ENCODE data around the gene ZCRB1.
A peak's percentile ranks its signal among the peaks of the same experiment; 100 is the strongest.

ZCRB1 gene

DNA sequence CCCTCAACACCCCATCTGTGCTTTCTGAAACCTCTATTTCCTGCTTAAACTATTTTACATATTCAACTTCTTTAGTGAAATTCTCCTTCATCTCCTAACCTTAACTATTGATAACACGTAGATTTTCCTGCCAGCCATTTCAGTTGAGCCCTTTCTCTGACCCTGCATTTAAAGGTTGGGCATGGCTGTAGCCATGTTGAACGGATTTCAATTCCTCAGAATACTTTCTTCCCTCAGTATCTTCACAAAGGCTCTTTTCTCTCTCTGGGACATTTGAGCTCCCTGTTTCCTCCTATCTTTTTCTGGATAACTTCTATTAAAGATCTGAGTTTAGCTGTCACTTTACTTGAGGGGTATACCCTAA lies 1.3 kb upstream of the ZCRB1 start:
- peaks cover 3% of the 10 kb centered on the region for H3K36me3 ChIP-seq (ENCODE audit: control insufficient read depth, insufficient read depth, low read length)
- H3K4me3 ChIP-seq (ENCODE audit: insufficient read depth, low read depth, low read length), result peak overlapping the region; percentile 91
- no peaks in the 10 kb centered on the region for H3K9me3 ChIP-seq (ENCODE audit: control insufficient read depth, low read length)
- H3K27me3 ChIP-seq (ENCODE audit: control insufficient read depth, insufficient read depth, low read length, poor library complexity, severe bottlenecking), result no peaks in the 10 kb centered on the region
- H3K4me1 ChIP-seq (ENCODE audit: control insufficient read depth, insufficient read depth, low read length), result peaks cover 11% of the 10 kb centered on the region
- H3K27ac ChIP-seq (ENCODE audit: insufficient read depth, low read depth, low read length, poor library complexity, severe bottlenecking), result no peak overlapping the region
- 84 to 87% methylated on average over 2 of the region's 2 CpGs for WGBS, 2 experiments

DNA sequence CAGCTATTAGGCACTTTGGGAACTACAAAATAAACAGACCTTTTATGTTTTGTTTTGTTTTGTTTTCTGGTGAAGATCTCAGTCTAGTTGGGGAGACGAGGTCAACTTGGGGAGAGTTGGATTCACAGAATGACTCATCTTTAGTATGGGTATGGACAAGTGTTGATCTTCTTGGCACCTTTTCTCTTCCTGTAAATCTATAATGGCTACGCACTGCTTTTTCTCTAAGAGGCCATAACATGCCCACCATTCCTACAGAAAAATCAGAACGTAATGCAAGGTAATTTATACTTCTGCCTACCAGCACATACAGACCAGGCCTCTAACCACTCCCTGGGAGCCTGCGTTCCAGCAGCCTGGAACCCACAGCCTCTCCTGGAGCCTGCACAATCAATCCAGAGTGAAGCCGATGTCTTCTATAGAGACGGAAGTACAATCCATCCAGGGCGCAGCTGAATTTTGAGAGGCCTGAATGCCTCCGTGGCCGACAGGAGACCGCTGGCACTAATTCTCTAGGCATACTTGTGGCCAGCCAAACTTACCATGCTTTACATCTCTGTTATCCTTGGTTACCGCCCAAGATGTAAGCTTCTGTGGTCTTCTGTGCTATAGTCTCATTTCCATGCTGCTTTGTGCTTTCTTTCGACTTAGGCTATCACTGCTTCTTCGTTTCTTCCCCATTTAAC lies 790 bp upstream of the ZCRB1 start:
- 30 to 33% methylated on average over 13 of the region's 13 CpGs for WGBS, 2 experiments
- Histone ChIP-seq H3K4me1 (ENCODE audit: control insufficient read depth, insufficient read depth, low read length) (peaks cover 11% of the 10 kb centered on the region), H3K27ac (ENCODE audit: insufficient read depth, low read depth, low read length, poor library complexity, severe bottlenecking) (peak overlapping the region; percentile 45), H3K27me3 (ENCODE audit: control insufficient read depth, insufficient read depth, low read length, poor library complexity, severe bottlenecking) (no peaks in the 10 kb centered on the region), H3K4me3 (ENCODE audit: insufficient read depth, low read depth, low read length) (peak overlapping the region; percentile 91), H3K36me3 (ENCODE audit: control insufficient read depth, insufficient read depth, low read length) (peaks cover 3% of the 10 kb centered on the region), H3K9me3 (ENCODE audit: control insufficient read depth, low read length) (no peaks in the 10 kb centered on the region)

DNA sequence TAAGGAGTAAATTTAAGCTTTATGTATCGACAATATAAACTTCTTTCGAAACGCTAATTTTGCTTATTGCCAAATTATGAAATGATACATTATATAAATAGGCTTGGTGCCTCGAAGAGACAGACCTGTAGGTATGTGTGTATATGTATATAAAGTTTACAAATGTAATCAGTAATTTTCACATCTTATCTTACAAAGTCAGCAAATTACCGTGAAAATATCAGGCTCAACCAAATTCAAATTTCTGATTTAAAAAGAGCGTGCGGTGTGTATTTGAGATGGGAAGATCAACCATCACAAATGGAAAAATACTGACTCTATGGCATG lies 605 bp downstream of the ZCRB1 start:
- Histone ChIP-seq H3K27ac (ENCODE audit: insufficient read depth, low read depth, low read length, poor library complexity, severe bottlenecking) (peak overlapping the region; percentile 45), H3K4me1 (ENCODE audit: control insufficient read depth, insufficient read depth, low read length) (peaks cover 11% of the 10 kb centered on the region), H3K9me3 (ENCODE audit: control insufficient read depth, low read length) (no peaks in the 10 kb centered on the region), H3K36me3 (ENCODE audit: control insufficient read depth, insufficient read depth, low read length) (peaks cover 9% of the 10 kb centered on the region), H3K4me3 (ENCODE audit: insufficient read depth, low read depth, low read length) (peak overlapping the region; percentile 91), H3K27me3 (ENCODE audit: control insufficient read depth, insufficient read depth, low read length, poor library complexity, severe bottlenecking) (no peaks in the 10 kb centered on the region)
- 13 to 21% methylated on average over 2 to 3 of the region's 7 CpGs for WGBS, 2 experiments

DNA sequence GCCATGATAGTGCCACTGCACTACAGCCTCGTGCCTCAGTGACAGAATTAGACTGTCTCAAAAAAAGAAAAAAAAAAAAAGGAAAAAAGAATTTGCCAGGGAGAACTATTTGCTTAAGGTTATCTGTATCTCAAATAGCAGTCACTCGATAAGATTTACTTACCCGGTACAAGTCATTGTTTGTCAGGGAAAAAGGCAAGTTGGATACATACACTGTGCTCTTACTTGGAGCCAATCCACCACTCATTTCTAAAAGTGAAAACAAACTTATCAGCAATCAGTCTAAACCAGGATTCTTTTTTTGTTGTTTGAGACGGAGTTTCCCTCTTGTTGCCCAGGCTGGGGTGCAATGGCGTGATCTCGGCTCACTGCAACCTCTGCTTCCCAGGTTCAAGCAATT lies 2.0 kb downstream of the ZCRB1 start:
- H3K36me3 ChIP-seq (ENCODE audit: control insufficient read depth, insufficient read depth, low read length), result peaks cover 9% of the 10 kb centered on the region
- H3K9me3 ChIP-seq (ENCODE audit: control insufficient read depth, low read length), result no peaks in the 10 kb centered on the region
- WGBS, 2 experiments, result 88 to 89% methylated on average over 6 of the region's 6 CpGs
- H3K27ac ChIP-seq (ENCODE audit: insufficient read depth, low read depth, low read length, poor library complexity, severe bottlenecking), result no peak overlapping the region
- H3K27me3 ChIP-seq (ENCODE audit: control insufficient read depth, insufficient read depth, low read length, poor library complexity, severe bottlenecking), result no peaks in the 10 kb centered on the region
- no peak overlapping the region for H3K4me3 ChIP-seq (ENCODE audit: insufficient read depth, low read depth, low read length)
- H3K4me1 ChIP-seq (ENCODE audit: control insufficient read depth, insufficient read depth, low read length), result peaks cover 11% of the 10 kb centered on the region

DNA sequence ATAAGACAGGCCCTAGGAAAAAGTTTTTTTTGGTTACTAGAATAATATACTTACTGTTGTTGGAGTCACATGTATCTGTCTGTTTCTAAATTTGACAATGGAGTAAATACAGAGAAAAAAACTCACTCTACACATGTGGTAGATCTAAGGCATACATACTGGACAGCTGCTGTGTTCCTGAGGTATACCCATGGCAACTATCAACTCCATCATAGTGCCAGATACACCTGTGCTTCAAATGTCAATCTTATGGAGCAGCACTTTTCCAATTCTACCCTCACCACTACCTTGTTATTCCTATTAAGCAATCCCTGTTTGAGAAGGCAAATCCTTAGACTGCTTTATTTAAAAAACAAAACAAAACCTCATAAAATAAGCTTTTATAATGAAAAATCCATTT lies 3.3 kb downstream of the ZCRB1 start:
- Histone ChIP-seq H3K4me3 (ENCODE audit: insufficient read depth, low read depth, low read length) (no peak overlapping the region), H3K9me3 (ENCODE audit: control insufficient read depth, low read length) (no peaks in the 10 kb centered on the region), H3K36me3 (ENCODE audit: control insufficient read depth, insufficient read depth, low read length) (peaks cover 9% of the 10 kb centered on the region), H3K27ac (ENCODE audit: insufficient read depth, low read depth, low read length, poor library complexity, severe bottlenecking) (no peak overlapping the region), H3K27me3 (ENCODE audit: control insufficient read depth, insufficient read depth, low read length, poor library complexity, severe bottlenecking) (no peaks in the 10 kb centered on the region), H3K4me1 (ENCODE audit: control insufficient read depth, insufficient read depth, low read length) (peaks cover 9% of the 10 kb centered on the region)

DNA sequence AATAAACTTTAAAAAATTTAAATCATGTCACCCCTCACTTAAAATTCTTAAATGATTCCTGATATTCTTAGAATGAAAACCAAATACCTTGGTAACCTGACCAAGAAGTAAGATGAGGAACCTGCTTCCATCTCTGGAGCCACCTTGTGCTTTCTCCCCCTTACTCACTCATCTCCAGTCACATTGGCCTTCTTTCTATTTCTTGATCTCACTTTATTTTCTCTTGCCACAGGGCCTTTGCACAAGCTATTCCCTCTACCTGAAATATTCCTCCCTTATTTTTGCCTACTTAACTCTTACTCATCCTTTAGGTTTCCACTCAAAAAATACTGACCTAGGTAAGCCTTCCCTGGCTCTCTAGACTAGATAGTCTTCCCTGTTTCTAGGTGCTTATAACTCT lies 5.1 kb downstream of the ZCRB1 start:
- Histone ChIP-seq H3K27ac (ENCODE audit: insufficient read depth, low read depth, low read length, poor library complexity, severe bottlenecking) (no peak overlapping the region), H3K4me1 (ENCODE audit: control insufficient read depth, insufficient read depth, low read length) (no peaks in the 10 kb centered on the region), H3K36me3 (ENCODE audit: control insufficient read depth, insufficient read depth, low read length) (peaks cover 14% of the 10 kb centered on the region), H3K4me3 (ENCODE audit: insufficient read depth, low read depth, low read length) (no peak overlapping the region), H3K27me3 (ENCODE audit: control insufficient read depth, insufficient read depth, low read length, poor library complexity, severe bottlenecking) (no peaks in the 10 kb centered on the region), H3K9me3 (ENCODE audit: control insufficient read depth, low read length) (no peaks in the 10 kb centered on the region)

DNA sequence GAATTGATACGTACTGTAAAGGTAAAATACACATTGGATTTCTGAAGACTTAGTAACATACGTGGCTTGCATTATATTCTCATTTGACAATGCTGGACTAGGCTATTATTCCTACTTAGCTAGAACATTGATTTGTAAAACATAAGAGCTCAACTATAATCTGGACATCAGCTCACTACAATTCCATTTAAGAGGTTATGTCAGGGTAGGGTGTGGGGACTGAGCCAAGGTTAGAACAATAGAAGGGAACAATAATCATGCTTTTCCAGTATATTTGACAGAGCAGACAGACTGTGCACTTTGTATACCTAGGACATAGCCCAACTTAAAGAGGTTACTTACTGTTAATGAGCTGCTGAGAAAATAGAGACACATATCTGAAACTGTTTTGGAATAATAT lies 10.8 kb downstream of the ZCRB1 start:
- peaks cover 5% of the 10 kb centered on the region for H3K36me3 ChIP-seq (ENCODE audit: control insufficient read depth, insufficient read depth, low read length)
- 93 to 97% methylated on average over 2 of the region's 2 CpGs for whole genome bisulfite sequencing, 2 experiments
- H3K4me1 ChIP-seq (ENCODE audit: control insufficient read depth, insufficient read depth, low read length), result no peaks in the 10 kb centered on the region
- no peak overlapping the region for H3K27ac ChIP-seq (ENCODE audit: insufficient read depth, low read depth, low read length, poor library complexity, severe bottlenecking)
- no peaks in the 10 kb centered on the region for H3K27me3 ChIP-seq (ENCODE audit: control insufficient read depth, insufficient read depth, low read length, poor library complexity, severe bottlenecking)
- no peak overlapping the region for H3K4me3 ChIP-seq (ENCODE audit: insufficient read depth, low read depth, low read length)
- H3K9me3 ChIP-seq (ENCODE audit: control insufficient read depth, low read length), result no peaks in the 10 kb centered on the region

DNA sequence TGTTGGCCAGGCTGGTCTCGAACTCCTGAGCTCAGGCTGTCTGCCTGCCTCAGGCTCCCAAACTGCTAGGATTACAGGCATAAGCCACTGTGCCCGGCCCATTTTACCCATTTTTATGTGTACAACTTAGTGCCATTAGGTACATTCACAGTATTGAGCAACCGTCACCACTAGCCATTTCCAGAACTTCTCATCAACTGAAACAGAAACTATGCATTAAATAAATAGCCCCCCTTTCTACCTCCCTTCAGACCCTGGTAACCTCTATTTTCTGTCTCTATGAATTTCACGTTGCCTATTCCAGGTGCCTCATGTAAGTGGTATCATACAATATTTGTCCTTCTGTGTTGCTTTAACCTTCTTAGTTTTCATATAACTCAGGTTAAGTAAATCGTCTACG lies 15.9 kb downstream of the ZCRB1 start:
- Histone ChIP-seq H3K4me3 (ENCODE audit: insufficient read depth, low read depth, low read length) (no peak overlapping the region), H3K27ac (ENCODE audit: insufficient read depth, low read depth, low read length, poor library complexity, severe bottlenecking) (no peak overlapping the region), H3K36me3 (ENCODE audit: control insufficient read depth, insufficient read depth, low read length) (no peaks in the 10 kb centered on the region), H3K4me1 (ENCODE audit: control insufficient read depth, insufficient read depth, low read length) (no peaks in the 10 kb centered on the region), H3K27me3 (ENCODE audit: control insufficient read depth, insufficient read depth, low read length, poor library complexity, severe bottlenecking) (no peaks in the 10 kb centered on the region), H3K9me3 (ENCODE audit: control insufficient read depth, low read length) (no peaks in the 10 kb centered on the region)
- 85 to 88% methylated on average over 6 of the region's 6 CpGs for WGBS, 2 experiments

DNA sequence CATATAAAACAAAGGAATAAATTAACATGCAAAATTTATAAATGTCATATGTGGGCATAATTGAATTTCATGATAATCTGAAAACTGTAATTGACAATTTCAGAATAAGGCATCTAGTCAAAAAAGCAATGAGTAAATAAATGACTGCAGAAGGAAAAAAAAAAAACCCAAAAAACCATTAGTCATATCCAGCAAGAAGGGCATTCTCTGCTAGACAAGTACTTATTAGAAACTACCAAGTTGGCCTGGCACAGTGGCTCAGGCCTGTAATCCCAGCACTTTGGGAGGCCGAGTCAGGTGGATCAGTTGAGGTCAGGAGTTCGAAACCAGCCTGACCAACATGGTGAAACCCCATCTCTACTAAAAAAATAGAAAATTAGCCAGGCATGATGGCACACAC lies 17.5 kb downstream of the ZCRB1 start:
- H3K4me3 ChIP-seq (ENCODE audit: insufficient read depth, low read depth, low read length), result no peak overlapping the region
- H3K36me3 ChIP-seq (ENCODE audit: control insufficient read depth, insufficient read depth, low read length), result no peaks in the 10 kb centered on the region
- no peaks in the 10 kb centered on the region for H3K4me1 ChIP-seq (ENCODE audit: control insufficient read depth, insufficient read depth, low read length)
- H3K27ac ChIP-seq (ENCODE audit: insufficient read depth, low read depth, low read length, poor library complexity, severe bottlenecking), result no peak overlapping the region
- H3K9me3 ChIP-seq (ENCODE audit: control insufficient read depth, low read length), result no peaks in the 10 kb centered on the region
- 89 to 93% methylated on average over 2 of the region's 2 CpGs for WGBS, 2 experiments
- no peaks in the 10 kb centered on the region for H3K27me3 ChIP-seq (ENCODE audit: control insufficient read depth, insufficient read depth, low read length, poor library complexity, severe bottlenecking)

DNA sequence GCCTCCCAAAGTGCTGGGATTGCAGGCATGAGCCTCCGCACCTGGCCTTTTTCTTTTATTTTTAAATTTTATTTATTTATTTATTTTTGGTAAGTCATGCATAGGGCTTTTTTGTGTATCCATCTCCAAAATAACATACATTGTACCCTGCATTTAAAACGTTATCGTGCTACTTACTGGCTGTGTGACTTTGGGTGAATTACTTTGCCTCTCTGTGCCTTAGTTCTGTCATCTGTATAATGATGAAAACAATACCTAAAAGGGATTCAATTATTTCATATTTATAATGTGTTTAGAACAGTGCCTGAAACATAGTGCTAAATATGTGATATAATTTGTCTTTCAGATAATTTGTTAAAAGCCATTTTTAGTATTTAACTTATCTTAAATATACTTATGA lies 19.6 kb downstream of the ZCRB1 start:
- H3K4me3 ChIP-seq (ENCODE audit: insufficient read depth, low read depth, low read length), result no peak overlapping the region
- no peaks in the 10 kb centered on the region for H3K9me3 ChIP-seq (ENCODE audit: control insufficient read depth, low read length)
- H3K4me1 ChIP-seq (ENCODE audit: control insufficient read depth, insufficient read depth, low read length), result no peaks in the 10 kb centered on the region
- no peaks in the 10 kb centered on the region for H3K36me3 ChIP-seq (ENCODE audit: control insufficient read depth, insufficient read depth, low read length)
- H3K27ac ChIP-seq (ENCODE audit: insufficient read depth, low read depth, low read length, poor library complexity, severe bottlenecking), result no peak overlapping the region
- H3K27me3 ChIP-seq (ENCODE audit: control insufficient read depth, insufficient read depth, low read length, poor library complexity, severe bottlenecking), result no peaks in the 10 kb centered on the region
- WGBS, 2 experiments, result 70 to 100% methylated on average over 2 of the region's 3 CpGs

Data from ectodermal cell (in vitro differentiated cells).